Activated CD4-positive, CD25-positive, alpha-beta regulatory T cell (primary cell): ENCODE data around the gene FBXL13.
A peak's percentile ranks its signal among the peaks of the same experiment; 100 is the strongest.
"Not testable (repeated sequence)": the region's sequence is repeated elsewhere in the genome, so short reads cannot be mapped to it uniquely, and the experiment has no call there.

Experiments used
- DNase-seq, 4 experiments: peaks; one replicate each; lab custom pipeline; 2025; lab: John Stamatoyannopoulos, UW

Gene FBXL13

GRCh38 chr7:103074519-103075336 is at the start of gene FBXL13, which contains the start of gene ARMC10:
Gene FBXL13 (minus strand): TSS chr7:103074796.
Gene ARMC10 (plus strand): TSS chr7:103075140. CDS start chr7:103075273, 133 bp downstream.
- peak; percentile 80 to 89 (median 86) for DNase-seq

GRCh38 chr7:103123529-103123928 is 48.9 kb upstream of the FBXL13 start:
- no peak for DNase-seq

GRCh38 chr7:103121641-103122040 is 47.0 kb upstream of the FBXL13 start:
- DNase-seq: no peak

- DNase-seq: no peak
Observed at GRCh38 chr7:103120362-103120761, 45.8 kb upstream of the FBXL13 start.

- DNase-seq: no peak
Observed at GRCh38 chr7:103119791-103120291, 45.2 kb upstream of the FBXL13 start.

- DNase-seq: no peak
Observed at GRCh38 chr7:103117465-103117864, 42.9 kb upstream of the FBXL13 start.

GRCh38 chr7:103116991-103117390 is 42.4 kb upstream of the FBXL13 start:
- no peak for DNase-seq

- no peak for DNase-seq
Observed at GRCh38 chr7:103116511-103116910, 41.9 kb upstream of the FBXL13 start.

GRCh38 chr7:103115771-103116170 is 41.2 kb upstream of the FBXL13 start:
- no peak for DNase-seq

GRCh38 chr7:103114576-103115008 is 40.0 kb upstream of the FBXL13 start:
- no peak for DNase-seq

- DNase-seq: no peak
Observed at GRCh38 chr7:103113164-103113563, 38.6 kb upstream of the FBXL13 start.

- not testable (repeated sequence) for DNase-seq
Observed at GRCh38 chr7:103106703-103107070, 32.1 kb upstream of the FBXL13 start.

GRCh38 chr7:103106005-103106702 is 31.6 kb upstream of the FBXL13 start:
- no peak for DNase-seq

- DNase-seq: no peak
Observed at GRCh38 chr7:103101543-103101942, 26.9 kb upstream of the FBXL13 start.

GRCh38 chr7:103100348-103100747 is 25.8 kb upstream of the FBXL13 start:
- DNase-seq: no peak

GRCh38 chr7:103097041-103097440 is 22.4 kb upstream of the FBXL13 start:
- no peak for DNase-seq

GRCh38 chr7:103095558-103095957 is 21.0 kb upstream of the FBXL13 start:
- not testable (repeated sequence) for DNase-seq

GRCh38 chr7:103094102-103094501 is 19.5 kb upstream of the FBXL13 start:
- DNase-seq: no peak

GRCh38 chr7:103093429-103093828 is 18.8 kb upstream of the FBXL13 start:
- no peak for DNase-seq

GRCh38 chr7:103092321-103092720 is 17.7 kb upstream of the FBXL13 start:
- DNase-seq: not testable (repeated sequence)

- DNase-seq: no peak
Observed at GRCh38 chr7:103083210-103083609, 8.6 kb upstream of the FBXL13 start.

- no peak for DNase-seq
Observed at GRCh38 chr7:103082497-103082896, 7.9 kb upstream of the FBXL13 start.

GRCh38 chr7:103080923-103081322 is 6.3 kb upstream of the FBXL13 start:
- DNase-seq: no peak
